Neural crest cell (in vitro differentiated cells): ENCODE measurements around the gene CRAT. TPM values are rescaled to one million over a fixed set of nuclear protein-coding genes. Genes with fewer than 3 reads are reported as not detected.

Experiments
- DNase-seq: peaks from one replicate; pipeline ENCODE4 v3.0.0; 2021; ENCODE audit warnings: low read depth, mixed read lengths, low spot score
- H3K27ac Mint-ChIP-seq: one replicate; pipeline ENCODE4 v1.8.0; 2021; ENCODE audit warnings: mild to moderate bottlenecking, mixed read lengths; ENCODE audit not compliant: unreplicated experiment
- H3K27me3 Mint-ChIP-seq: 2 replicates; pipeline ENCODE4 v1.8.0; 2021; ENCODE audit warnings: low read depth, mild to moderate bottlenecking, mixed read lengths
- H3K36me3 Mint-ChIP-seq: 2 replicates; pipeline ENCODE4 v1.8.0; 2021; ENCODE audit warnings: low read depth, mild to moderate bottlenecking, mixed read lengths
- H3K4me1 Mint-ChIP-seq: 2 replicates; pipeline ENCODE4 v1.8.0; 2021; ENCODE audit warnings: mixed read lengths
- H3K4me3 Mint-ChIP-seq: one replicate; pipeline ENCODE4 v1.8.0; 2021; ENCODE audit warnings: mild to moderate bottlenecking, mixed read lengths
- H3K9me3 Mint-ChIP-seq: 2 replicates; pipeline ENCODE4 v1.8.0; 2021; ENCODE audit warnings: mixed read lengths
- CTCF ChIP-seq: fragments of 200-600 bp; sonication (generic); conservative IDR thresholded peaks from 2 replicates; pipeline ENCODE4 v1.5.0; 2021; ENCODE audit warnings: antibody characterized with exemption, mild to moderate bottlenecking
- total RNA-seq: library from RNA; stranded (reverse); gene quantifications from 2 replicates; pipeline ENCODE4 v1.2.1, GENCODE V29; 2021

The CRAT gene
- total RNA-seq, 1 donor from 2014 or later = 24.9 TPM

DNA sequence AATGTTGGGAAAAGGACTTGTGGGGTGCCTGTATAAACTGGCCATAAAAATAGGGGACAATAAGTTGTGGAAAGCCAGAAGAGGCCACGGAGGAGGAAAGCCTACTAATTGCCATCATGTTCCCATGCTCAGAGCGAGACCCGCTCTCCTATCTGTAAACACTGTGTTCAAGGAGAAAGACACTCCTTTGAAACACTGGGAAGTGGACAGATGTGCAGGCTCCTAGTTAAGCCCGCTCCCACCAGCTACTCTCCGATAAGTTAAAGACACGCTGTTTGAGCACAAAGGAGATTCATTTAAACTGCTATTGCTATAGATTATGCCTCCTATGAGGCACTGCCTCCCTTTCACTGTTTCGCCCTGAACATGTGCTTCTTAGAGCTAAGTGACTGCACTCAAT is 9.3 kb downstream of the CRAT start:
- Mint-ChIP-seq H3K9me3 (no peaks in the 10 kb centered on the region), H3K27ac (no peak overlapping the region), H3K36me3 (no peaks in the 10 kb centered on the region), H3K4me3 (no peak overlapping the region), H3K4me1 (no peaks in the 10 kb centered on the region), H3K27me3 (no peaks in the 10 kb centered on the region)
- no peak for DNase-seq
- no peak for TF ChIP-seq CTCF

DNA sequence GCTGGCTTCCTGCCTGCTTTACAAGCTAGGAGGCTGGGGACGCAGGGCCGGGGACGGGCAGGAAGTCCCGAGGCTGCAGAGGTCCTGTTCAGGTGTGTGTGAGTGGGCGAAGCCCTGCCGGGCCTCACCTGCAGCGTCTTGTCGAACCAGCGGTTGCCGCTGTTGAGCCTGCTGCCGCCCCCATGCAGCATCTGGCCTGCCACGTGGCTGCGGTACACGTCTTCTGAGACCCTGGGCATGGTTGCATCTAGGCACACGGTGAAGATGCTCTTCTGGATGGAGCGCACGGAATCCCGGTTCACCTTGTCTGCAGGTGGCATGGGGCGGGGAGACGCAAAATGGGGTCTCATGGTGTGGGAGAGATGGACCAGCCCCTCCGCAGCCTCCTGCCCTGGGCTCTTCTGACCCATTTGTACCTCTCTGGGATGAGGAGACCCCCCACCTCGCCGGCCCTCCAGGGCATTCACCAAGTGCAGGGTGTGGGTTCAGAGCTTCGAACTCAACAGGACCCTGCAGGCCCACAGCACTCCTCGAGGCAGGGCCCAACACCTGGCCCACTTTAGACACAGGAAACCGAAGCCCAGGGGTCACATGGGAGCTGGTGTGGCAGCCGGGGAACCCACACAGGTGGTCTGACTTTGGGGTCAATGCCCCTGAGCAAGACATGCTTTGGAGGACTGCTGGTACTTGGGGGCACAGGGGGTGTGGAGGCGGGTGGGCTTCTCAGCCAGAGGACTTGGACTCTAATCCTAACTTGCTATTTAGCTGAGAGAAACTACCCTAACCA is 10.0 kb downstream of the CRAT start:
- TF ChIP-seq CTCF = no peak
- Mint-ChIP-seq H3K27me3 (no peaks in the 10 kb centered on the region), H3K36me3 (no peaks in the 10 kb centered on the region), H3K27ac (no peak overlapping the region), H3K4me1 (no peaks in the 10 kb centered on the region), H3K4me3 (no peak overlapping the region), H3K9me3 (no peaks in the 10 kb centered on the region)
- DNase-seq = no peak

DNA sequence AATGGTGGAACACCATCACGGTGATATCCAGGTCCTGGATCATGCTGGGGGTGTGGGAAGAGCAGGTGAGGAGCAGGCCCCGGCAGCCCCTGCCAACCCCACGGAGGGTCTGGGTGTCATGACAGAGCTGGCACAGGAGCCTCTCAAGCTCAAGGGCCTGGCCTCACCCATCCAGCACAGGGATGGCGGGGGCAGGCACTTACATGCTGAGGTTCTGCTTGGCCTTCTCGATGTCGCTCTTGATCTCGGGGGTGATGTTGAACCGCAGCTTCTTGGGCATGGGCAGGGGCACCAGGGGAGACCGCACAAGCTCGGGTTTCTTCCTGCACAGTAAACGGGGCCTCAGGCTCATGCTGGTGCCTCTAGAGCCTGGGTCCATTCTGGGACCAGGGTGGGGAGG is 12.3 kb downstream of the CRAT start:
- Mint-ChIP-seq H3K36me3 (no peaks in the 10 kb centered on the region), H3K9me3 (no peaks in the 10 kb centered on the region)
- TF ChIP-seq CTCF = no peak

DNA sequence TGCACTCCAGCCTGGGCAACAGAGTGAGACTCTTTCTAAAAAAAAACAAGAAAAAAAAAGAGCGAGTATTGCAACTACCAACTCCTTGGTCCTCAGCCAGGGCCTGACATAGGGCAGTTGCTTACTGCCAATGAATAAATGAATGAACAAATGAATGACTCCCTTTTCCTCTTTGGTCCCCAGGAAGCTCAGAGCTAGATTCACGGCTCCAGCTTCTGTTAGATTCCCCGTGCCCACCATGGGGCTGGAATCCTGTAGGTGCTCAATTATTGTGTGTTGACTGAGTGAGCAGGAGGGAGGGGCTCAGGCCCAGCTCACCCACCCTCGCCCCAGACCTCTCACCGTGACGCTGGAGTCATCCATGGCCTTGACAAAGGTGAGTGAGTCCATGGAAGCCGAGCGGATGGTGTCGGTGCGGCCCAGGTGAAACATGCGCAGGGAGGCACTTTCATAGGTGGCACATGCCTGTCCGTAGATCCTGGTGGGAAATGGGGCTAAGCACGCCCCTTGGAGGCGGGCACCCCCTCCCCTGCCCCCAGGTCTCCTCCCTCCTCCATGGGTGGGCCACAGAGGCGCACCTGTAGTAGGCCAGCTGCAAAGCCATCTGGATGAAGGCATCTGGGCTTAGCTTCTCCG is 12.8 kb downstream of the CRAT start:
- DNase-seq = no peak
- Mint-ChIP-seq H3K36me3 (no peaks in the 10 kb centered on the region), H3K4me1 (peaks cover 4% of the 10 kb centered on the region), H3K4me3 (no peak overlapping the region), H3K27ac (no peak overlapping the region), H3K27me3 (no peaks in the 10 kb centered on the region), H3K9me3 (no peaks in the 10 kb centered on the region)
- no peak for TF ChIP-seq CTCF

More for the DNA sequence above, 12.3 kb downstream of the CRAT start:
- Mint-ChIP-seq H3K4me1 (peaks cover 4% of the 10 kb centered on the region), H3K27ac (no peak overlapping the region), H3K27me3 (no peaks in the 10 kb centered on the region), H3K4me3 (no peak overlapping the region)
- no peak for DNase-seq

GRCh38 chr9:129095908-129096307 is 14.7 kb downstream of the CRAT start:
- no peak for DNase-seq
- H3K27me3 Mint-ChIP-seq = no peaks in the 10 kb centered on the region
- peaks cover 4% of the 10 kb centered on the region for H3K4me1 Mint-ChIP-seq
- no peak for TF ChIP-seq CTCF
- H3K9me3 Mint-ChIP-seq = no peaks in the 10 kb centered on the region
- no peak overlapping the region for H3K4me3 Mint-ChIP-seq
- H3K27ac Mint-ChIP-seq = no peak overlapping the region
- no peaks in the 10 kb centered on the region for H3K36me3 Mint-ChIP-seq
